Neutrophil (primary cell): ENCODE measurements around the gene CCDC102A.

Experiments
- H3K27ac ChIP-seq: fragments of 200-600 bp; sonication (generic); 2 replicates; pipeline ENCODE4 v1.5.1; 2016; ENCODE audit warnings: mild to moderate bottlenecking, moderate library complexity
- H3K27me3 ChIP-seq: fragments of 200-600 bp; sonication (generic); 2 replicates; pipeline ENCODE4 v1.6.0; 2016; ENCODE audit warnings: mild to moderate bottlenecking
- H3K36me3 ChIP-seq: fragments of 200-600 bp; sonication (generic); 2 replicates; pipeline ENCODE4 v1.5.1; 2017
- H3K4me1 ChIP-seq, 2 experiments: fragments of 200-600 bp in 1 of 2; sonication (generic) in 1 of 2; 1 replicate in 1 of 2; 2 replicates in 1 of 2; pipeline versions ENCODE4 v1.5.1 to v1.6.1; 2013 to 2016; ENCODE audit warnings: low read depth in 1 of 2, low read length in 1 of 2, mild to moderate bottlenecking in 1 of 2, moderate library complexity in 1 of 2; ENCODE audit not compliant: control insufficient read depth in 1 of 2, insufficient read depth in 1 of 2
- H3K4me3 ChIP-seq, 2 experiments: fragments of 200-600 bp in 1 of 2; sonication (generic) in 1 of 2; 1 replicate in 1 of 2; 2 replicates in 1 of 2; pipeline ENCODE4 v1.5.1; 2013 to 2016; ENCODE audit warnings: low read depth in 1 of 2, low read length in 1 of 2, mild to moderate bottlenecking in 1 of 2, moderate library complexity in 1 of 2
- H3K9me3 ChIP-seq: fragments of 200-600 bp; sonication (generic); 2 replicates; pipeline ENCODE4 v1.5.1; 2016
- TF ChIP-seq, protein P1 (sequence below): fragments of 200-600 bp; sonication (generic); IDR thresholded peaks from 2 replicates; pipeline ENCODE4 v1.5.1; 2016; ENCODE audit warnings: antibody characterized with exemption

CCDC102A gene

DNA sequence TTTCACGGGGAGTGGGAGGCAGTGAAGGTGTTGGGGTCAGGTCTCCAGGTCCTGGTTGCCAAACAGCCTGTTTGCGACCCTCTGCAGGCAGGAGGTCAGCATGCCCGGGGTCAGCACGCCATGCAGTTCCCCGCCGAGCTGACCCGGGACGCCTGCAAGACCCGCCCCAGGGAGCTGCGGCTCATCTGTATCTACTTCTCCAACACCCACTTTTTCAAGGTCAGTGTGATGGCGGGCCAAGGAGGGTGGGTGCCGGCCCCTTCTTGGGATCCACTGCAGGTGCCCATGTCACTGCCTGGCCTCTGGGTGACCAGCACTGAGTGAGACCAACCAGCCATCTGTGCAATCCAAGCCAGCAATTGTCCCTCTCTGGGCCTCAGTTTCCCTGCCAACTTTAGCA is 27.4 kb upstream of the CCDC102A start:
- no peaks in the 10 kb centered on the region for H3K9me3 ChIP-seq
- H3K27me3 ChIP-seq, result no peaks in the 10 kb centered on the region
- no peak overlapping the region for H3K4me3 ChIP-seq
- no peaks in the 10 kb centered on the region for H3K36me3 ChIP-seq
- no peak overlapping the region for H3K27ac ChIP-seq
- H3K4me1 ChIP-seq, result no peaks in the 10 kb centered on the region
- TF ChIP-seq, protein P1, sequence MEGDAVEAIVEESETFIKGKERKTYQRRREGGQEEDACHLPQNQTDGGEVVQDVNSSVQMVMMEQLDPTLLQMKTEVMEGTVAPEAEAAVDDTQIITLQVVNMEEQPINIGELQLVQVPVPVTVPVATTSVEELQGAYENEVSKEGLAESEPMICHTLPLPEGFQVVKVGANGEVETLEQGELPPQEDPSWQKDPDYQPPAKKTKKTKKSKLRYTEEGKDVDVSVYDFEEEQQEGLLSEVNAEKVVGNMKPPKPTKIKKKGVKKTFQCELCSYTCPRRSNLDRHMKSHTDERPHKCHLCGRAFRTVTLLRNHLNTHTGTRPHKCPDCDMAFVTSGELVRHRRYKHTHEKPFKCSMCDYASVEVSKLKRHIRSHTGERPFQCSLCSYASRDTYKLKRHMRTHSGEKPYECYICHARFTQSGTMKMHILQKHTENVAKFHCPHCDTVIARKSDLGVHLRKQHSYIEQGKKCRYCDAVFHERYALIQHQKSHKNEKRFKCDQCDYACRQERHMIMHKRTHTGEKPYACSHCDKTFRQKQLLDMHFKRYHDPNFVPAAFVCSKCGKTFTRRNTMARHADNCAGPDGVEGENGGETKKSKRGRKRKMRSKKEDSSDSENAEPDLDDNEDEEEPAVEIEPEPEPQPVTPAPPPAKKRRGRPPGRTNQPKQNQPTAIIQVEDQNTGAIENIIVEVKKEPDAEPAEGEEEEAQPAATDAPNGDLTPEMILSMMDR, result no peak

DNA sequence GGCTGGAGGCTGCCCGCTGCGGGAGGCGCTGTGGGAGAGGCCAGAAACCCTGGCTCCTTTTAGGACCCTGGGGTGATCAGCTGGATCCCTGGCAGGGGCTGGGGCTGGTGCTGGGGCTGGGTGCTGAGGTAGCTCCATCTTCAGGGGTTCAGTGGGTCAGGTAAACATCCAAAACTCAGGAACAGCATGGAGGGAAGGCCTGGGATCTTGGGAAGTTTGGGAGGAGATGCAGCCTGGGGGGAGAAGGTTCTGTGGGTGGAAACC is 27.0 kb upstream of the CCDC102A start:
- no peaks in the 10 kb centered on the region for H3K27me3 ChIP-seq
- H3K36me3 ChIP-seq, result no peaks in the 10 kb centered on the region
- H3K4me3 ChIP-seq, result no peak overlapping the region
- TF ChIP-seq, protein P1, result no peak
- H3K9me3 ChIP-seq, result no peaks in the 10 kb centered on the region
- H3K4me1 ChIP-seq, result no peaks in the 10 kb centered on the region
- H3K27ac ChIP-seq, result no peak overlapping the region

DNA sequence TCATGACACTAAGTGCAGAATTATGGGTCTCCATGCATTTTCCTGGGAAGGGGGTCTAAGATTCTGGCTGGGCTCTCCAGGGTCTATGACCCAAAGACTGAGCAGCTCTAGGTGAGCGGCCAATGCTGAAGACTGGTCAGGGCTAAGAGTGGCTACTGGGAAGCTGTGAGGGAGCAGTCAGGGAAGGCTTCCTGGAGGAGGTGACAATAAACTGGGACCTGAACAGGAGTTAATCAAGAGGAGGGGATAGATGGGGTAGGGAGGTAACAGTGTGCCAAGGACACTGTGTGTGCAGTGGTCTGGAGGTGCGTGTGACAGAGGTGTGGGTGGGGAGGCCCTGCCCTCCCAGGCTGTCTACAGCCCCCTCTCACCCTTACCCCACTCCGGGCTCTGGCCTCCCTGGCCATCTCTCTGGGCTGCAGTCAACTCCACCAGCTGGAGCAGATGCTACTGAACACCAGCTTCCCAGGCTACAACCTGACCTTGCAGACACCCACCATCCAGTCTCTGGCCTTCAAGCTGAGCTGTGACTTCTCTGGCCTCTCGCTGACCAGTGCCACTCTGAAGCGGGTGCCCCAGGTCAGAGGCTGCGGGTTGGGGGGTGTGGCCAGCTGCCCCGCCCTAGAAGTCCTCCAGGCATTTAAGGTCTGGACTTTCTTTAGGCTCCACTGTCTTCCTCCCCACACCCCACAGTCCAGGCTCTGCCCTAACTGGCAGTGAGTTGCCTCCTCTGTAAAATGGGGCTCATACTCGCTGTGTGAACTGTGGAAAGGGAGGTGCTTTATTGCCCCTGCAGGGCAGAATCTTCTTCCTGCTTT is 26.5 kb upstream of the CCDC102A start:
- H3K27me3 ChIP-seq, result no peaks in the 10 kb centered on the region
- H3K27ac ChIP-seq, result no peak overlapping the region
- H3K36me3 ChIP-seq, result no peaks in the 10 kb centered on the region
- no peak overlapping the region for H3K4me3 ChIP-seq
- TF ChIP-seq, protein P1, result no peak
- no peaks in the 10 kb centered on the region for H3K9me3 ChIP-seq
- H3K4me1 ChIP-seq, result no peaks in the 10 kb centered on the region

DNA sequence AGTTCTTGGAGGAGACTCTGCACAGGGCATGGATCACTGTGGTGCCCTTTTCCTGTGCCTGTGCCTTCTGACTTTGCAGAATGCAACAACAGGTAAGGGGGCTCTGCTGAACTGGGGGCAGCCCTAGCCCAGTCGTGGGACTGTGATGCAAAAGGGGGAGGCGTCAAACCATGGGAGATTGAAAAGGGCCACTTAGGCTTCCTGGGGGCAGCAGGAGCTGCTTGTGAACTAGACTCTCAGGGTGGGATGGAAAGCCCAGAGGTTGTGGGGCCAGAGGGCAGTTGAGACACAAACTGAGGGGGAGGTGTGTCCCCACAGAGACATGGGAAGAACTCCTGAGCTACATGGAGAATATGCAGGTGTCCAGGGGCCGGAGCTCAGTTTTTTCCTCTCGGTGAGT is 25.7 kb upstream of the CCDC102A start:
- TF ChIP-seq, protein P1, result no peak
- no peak overlapping the region for H3K4me3 ChIP-seq
- no peaks in the 10 kb centered on the region for H3K4me1 ChIP-seq
- H3K36me3 ChIP-seq, result no peaks in the 10 kb centered on the region
- no peaks in the 10 kb centered on the region for H3K27me3 ChIP-seq
- no peak overlapping the region for H3K27ac ChIP-seq
- H3K9me3 ChIP-seq, result no peaks in the 10 kb centered on the region

DNA sequence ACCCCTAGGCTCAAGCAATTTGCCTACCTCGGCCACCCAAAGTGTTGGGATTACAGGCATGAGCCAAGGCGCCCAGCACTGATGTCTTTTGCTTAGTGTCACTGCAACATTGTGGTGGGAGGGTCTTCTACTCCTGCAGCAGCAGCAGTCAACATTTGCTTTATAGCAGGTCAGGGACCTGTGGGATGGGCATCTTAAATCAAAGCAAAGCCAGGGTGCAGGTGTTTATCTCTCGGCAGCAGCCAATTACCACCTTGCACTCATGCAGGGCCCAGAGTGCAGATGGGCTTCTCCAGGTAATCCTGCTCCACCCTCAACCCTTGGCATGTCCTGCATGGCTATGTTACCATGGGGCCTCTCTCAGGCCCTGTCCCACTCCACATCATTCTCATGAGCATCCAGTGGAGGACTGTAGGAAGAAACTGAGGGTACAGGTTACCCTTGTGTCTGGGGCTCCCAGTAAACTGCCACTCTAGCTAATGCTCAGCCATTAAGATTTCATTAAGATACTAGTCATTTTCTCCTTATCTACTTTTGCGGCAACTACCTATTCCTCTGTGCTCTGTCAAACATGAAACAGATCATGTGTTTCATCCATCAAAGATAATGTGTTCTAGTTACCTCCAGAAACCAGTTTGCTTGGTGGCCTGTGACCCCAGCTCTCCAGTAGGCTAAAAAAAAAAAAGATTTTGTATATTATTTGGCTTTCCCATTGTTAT is 22.9 kb upstream of the CCDC102A start:
- TF ChIP-seq, protein P1, result no peak
- Histone ChIP-seq H3K4me1 (no peaks in the 10 kb centered on the region), H3K4me3 (no peak overlapping the region), H3K9me3 (no peaks in the 10 kb centered on the region), H3K36me3 (no peaks in the 10 kb centered on the region), H3K27ac (no peak overlapping the region), H3K27me3 (no peaks in the 10 kb centered on the region)
